ENCODE data around the gene DPH2. TPM values are rescaled to one million over a fixed set of nuclear protein-coding genes. Genes with fewer than 3 reads are reported as not detected.

The DPH2 gene
- total RNA-seq (2021): 47.6 to 57.5 TPM (median 51.5 TPM) in 3 replicates
- percentile 80 among the genes with signal in this experiment for Bru-seq, nascent RNA
- long read RNA-seq, experiment 1, transcript DPH2-209 (6 exons, 2,414 nt): minor isoform, 18 of 284 reads
- long read RNA-seq, experiment 1, transcript DPH2-201 (6 exons, 2,472 nt): major isoform, 193 of 284 reads
- long read RNA-seq, experiment 1, partial matches to known transcripts: 31 of 284 reads
- long read RNA-seq, experiment 1, other reads (novel, unspliced or antisense): 42 of 284 reads
- long read RNA-seq, experiment 2, transcript DPH2-201 (6 exons, 2,472 nt): major isoform, 40 of 72 reads
- long read RNA-seq, experiment 2, partial matches to known transcripts: 15 of 72 reads
- long read RNA-seq, experiment 2, other reads (novel, unspliced or antisense): 16 of 72 reads
- long read RNA-seq, experiment 3, transcript DPH2-201 (6 exons, 2,472 nt): major isoform, 77 of 107 reads
- long read RNA-seq, experiment 3, transcript DPH2-209 (6 exons, 2,414 nt): minor isoform, 17 of 107 reads
- long read RNA-seq, experiment 3, partial matches to known transcripts: 3 of 107 reads
- long read RNA-seq, experiment 3, other reads (novel, unspliced or antisense): 9 of 107 reads

DNA sequence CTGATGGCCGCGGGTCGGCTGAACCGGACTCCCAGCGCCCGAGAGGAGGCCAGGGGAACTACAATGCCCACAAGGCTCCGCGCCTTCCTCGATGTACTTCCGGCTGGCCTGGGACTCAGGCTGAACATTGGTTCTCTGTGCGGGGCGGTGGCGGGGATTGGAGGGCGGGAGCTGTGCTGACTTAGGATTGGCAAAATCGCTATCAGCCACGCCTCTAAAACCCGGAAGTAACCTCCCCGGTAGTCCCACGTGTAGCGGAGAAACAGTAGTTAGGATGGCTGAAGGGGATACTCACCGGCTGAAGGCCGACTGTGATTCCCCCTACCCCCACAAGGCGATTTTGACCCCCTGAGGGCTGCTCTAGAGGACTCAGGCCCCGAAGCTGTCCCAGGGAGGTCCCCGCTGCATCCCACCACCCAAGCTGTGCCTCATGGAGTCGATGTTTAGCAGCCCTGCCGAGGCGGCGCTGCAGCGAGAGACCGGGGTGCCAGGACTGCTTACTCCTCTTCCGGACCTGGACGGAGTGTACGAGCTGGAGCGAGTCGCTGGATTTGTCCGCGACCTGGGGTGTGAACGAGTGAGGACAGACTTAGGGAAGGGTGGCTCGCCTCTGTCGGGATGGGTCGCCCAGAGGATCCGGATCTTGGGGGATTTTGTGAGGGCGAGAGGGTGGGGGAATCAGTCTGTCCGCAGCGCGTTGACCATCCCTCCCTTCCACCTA lies at the start of gene DPH2:
Gene DPH2, plus strand, starts transcription at position 265 of the 721 bp plus-strand sequence. Its CDS starts 166 bp downstream, at position 431.
- H3K36me3 Mint-ChIP-seq: peaks cover 13% of the 10 kb centered on the region; the same call in 1 of the 2 replicates
- H3K4me1 Mint-ChIP-seq: peaks cover 21% of the 10 kb centered on the region
- DNase-seq (ENCODE audit: low spot score) (peak; percentile 98), ATAC-seq (peak; percentile 91)
- H3K27me3 Mint-ChIP-seq (ENCODE audit: low read depth): no peaks in the 10 kb centered on the region
- H3K4me3 Mint-ChIP-seq: peak within 1 kb of the TSS; percentile 97
- H3K27ac Mint-ChIP-seq: peak within 1 kb of the TSS; percentile 17
- TF ChIP-seq RORB (CRISPR knock-in tag; IDR thresholded peaks at IDR 0.05) (no peak), ZNF263 (CRISPR knock-in tag; IDR thresholded peaks at IDR 0.05; ENCODE audit: low read depth) (no peak), MAX (CRISPR knock-in tag; IDR thresholded peaks at IDR 0.05) (peak; percentile 75), ZNF671 (CRISPR knock-in tag; IDR thresholded peaks at IDR 0.05) (no peak), GABPB1 (CRISPR knock-in tag; IDR thresholded peaks at IDR 0.05) (peak; percentile 68), IRF2 (CRISPR knock-in tag; IDR thresholded peaks at IDR 0.05; ENCODE audit: borderline replicate concordance, low read depth) (no peak), ZNF416 (CRISPR knock-in tag; IDR thresholded peaks at IDR 0.05) (no peak), JUN (CRISPR knock-in tag; IDR thresholded peaks at IDR 0.05) (peak; percentile 51; the same call in 1 of the 2 replicates), SMAD3 (CRISPR knock-in tag; IDR thresholded peaks at IDR 0.05; ENCODE audit: borderline replicate concordance) (no peak), TP53 (CRISPR knock-in tag; IDR thresholded peaks at IDR 0.05) (no peak), FOXK1 (CRISPR knock-in tag; IDR thresholded peaks at IDR 0.05) (peak; percentile 90), ARID4B (CRISPR knock-in tag; IDR thresholded peaks at IDR 0.05; ENCODE audit: borderline replicate concordance) (peak; percentile 66; the same call in 1 of the 2 replicates), RELA (CRISPR knock-in tag; IDR thresholded peaks at IDR 0.05; ENCODE audit: borderline replicate concordance) (no peak), USF1 (CRISPR knock-in tag; IDR thresholded peaks at IDR 0.05) (peak; percentile 83), SP1 (CRISPR knock-in tag; conservative IDR thresholded peaks at IDR 0.05) (peak; percentile 77), NFYB (CRISPR knock-in tag; conservative IDR thresholded peaks at IDR 0.05; ENCODE audit: low read depth) (peak; percentile 82), ZNF219 (CRISPR knock-in tag; IDR thresholded peaks at IDR 0.05; ENCODE audit: borderline replicate concordance) (no peak), ETV6 (CRISPR knock-in tag; IDR thresholded peaks at IDR 0.05) (0 out of 2 replicates have a peak, but pooled peaks have one; percentile 62), NR2C2 (CRISPR knock-in tag; IDR thresholded peaks at IDR 0.05) (peak; percentile 78; the same call in 1 of the 2 replicates)
- TF ChIP-seq, protein P1, sequence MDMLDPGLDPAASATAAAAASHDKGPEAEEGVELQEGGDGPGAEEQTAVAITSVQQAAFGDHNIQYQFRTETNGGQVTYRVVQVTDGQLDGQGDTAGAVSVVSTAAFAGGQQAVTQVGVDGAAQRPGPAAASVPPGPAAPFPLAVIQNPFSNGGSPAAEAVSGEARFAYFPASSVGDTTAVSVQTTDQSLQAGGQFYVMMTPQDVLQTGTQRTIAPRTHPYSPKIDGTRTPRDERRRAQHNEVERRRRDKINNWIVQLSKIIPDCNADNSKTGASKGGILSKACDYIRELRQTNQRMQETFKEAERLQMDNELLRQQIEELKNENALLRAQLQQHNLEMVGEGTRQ (CRISPR knock-in tag; IDR thresholded peaks at IDR 0.05): peak; percentile 81
- TF ChIP-seq, protein P2, sequence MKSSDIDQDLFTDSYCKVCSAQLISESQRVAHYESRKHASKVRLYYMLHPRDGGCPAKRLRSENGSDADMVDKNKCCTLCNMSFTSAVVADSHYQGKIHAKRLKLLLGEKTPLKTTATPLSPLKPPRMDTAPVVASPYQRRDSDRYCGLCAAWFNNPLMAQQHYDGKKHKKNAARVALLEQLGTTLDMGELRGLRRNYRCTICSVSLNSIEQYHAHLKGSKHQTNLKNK (CRISPR knock-in tag; IDR thresholded peaks at IDR 0.05): no peak
- ChIA-PET POLR2A (interaction anchor here (0.8 to 1.0 kb wide), 3 partner anchors 22 to 99 kb away, joined by 3 to 5 read pairs (median 3); no protein-coding TSS in a partner anchor), CTCF (interaction anchor here (0.6 to 2.8 kb wide), 13 partner anchors 11 to 317 kb away, joined by 3 to 27 read pairs (median 4); partner anchors contain the start of gene IPO13)
- no peaks in the 10 kb centered on the region for H3K9me3 Mint-ChIP-seq

All from WTC11 (cell line).